HG02938 (cell line): ENCODE measurements around the gene ST6GALNAC3.
"Not testable (repeated sequence)": the region's sequence is repeated elsewhere in the genome, so short reads cannot be mapped to it uniquely, and the experiment has no call there.

Experiments used
- ATAC-seq: cut with Tn5 transposase; IDR thresholded peaks from one replicate; pipeline ENCODE4 v1.9.1; 2021; ENCODE audit warnings: mild to moderate bottlenecking, moderate library complexity; ENCODE audit not compliant: unreplicated experiment

The ST6GALNAC3 gene

GRCh38 chr1:76074321-76075187, at the start of gene ST6GALNAC3:
ST6GALNAC3 (plus strand) TSS chr1:76074746.
- ATAC-seq, result peak; percentile 83

GRCh38 chr1:76027341-76027740, 47.2 kb upstream of the ST6GALNAC3 start:
- no peak for ATAC-seq

DNA sequence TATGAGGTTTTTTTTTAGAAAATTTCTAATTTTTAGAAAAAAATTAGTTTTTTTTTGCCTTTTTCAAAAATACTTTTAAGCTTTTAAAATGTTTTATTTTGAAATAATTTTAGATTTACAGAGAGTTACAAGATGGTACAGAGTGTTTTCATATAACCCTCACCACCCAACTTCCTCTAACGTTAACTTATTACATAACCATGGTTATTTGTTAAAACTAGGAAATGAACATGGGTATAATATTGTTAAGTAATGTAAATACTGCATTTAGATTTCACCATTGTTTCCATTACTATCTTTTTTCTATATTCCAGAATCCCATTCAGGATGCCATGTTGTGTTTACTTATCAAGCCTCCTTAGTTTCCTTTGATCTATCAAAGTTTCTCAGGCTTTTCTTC, 45.2 kb upstream of the ST6GALNAC3 start:
- no peak for ATAC-seq

DNA sequence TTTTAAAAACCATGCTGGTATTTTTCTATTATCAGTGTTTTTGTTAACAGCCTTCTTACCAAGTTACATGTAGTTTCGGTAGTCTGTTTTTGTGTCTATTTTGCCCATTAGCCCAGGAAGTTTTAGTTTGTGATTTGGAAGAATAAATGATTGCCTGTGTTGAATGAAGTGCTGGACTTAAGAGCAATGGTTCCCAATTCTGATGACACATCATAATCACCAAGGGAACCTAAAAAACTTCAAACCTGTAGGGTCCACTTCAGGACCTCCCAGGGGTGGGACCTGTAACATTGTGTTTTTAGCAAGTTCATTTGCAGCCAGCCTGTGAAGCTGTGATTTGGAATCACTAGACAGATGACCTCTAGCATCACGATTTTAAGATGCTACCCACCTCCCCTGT, 43.0 kb upstream of the ST6GALNAC3 start:
- ATAC-seq, result no peak

- no peak for ATAC-seq
These were observed 40.6 kb upstream of the ST6GALNAC3 start for GRCh38 chr1:76033800-76034475.

DNA sequence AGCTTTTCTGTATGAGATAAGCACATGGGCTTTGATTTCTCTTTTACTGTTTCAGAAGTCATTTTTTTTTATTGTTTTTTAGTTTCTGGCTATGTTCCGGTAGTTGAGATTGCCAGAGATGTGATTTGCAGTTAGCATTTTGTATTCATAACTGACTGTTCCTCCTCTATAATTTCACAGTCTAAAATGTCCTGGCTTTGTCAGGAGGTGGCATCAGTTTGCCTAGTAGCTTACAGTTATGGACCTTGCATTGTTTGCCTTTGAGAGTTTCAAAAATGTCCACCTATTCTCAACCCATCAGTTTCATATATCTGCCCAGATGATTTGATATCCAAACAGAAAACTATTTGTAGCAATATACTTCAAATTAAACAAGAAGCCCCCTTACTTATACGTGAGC, 39.5 kb upstream of the ST6GALNAC3 start:
- no peak for ATAC-seq

DNA sequence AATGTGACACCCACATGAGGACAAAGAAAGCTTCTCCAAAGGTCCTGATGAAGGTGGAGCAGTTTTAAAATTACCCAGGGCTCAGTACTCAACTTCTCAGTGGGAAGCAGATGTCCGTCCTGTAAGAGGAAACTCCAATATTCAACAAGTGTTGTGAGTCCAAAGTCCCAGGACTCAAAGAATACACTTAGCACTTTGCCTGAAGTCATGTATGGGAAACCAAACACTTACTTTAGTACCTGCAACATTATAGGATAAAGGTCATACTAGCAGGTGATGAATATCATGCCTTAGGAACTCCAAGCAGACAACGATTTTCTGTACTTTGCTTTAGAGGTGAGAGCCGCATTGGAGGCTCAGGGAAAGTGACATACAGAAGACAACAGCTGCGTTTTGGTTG, 37.2 kb upstream of the ST6GALNAC3 start:
- no peak for ATAC-seq

GRCh38 chr1:76038287-76039004, 36.1 kb upstream of the ST6GALNAC3 start:
- no peak for ATAC-seq

GRCh38 chr1:76046149-76046548, 28.4 kb upstream of the ST6GALNAC3 start:
- no peak for ATAC-seq

DNA sequence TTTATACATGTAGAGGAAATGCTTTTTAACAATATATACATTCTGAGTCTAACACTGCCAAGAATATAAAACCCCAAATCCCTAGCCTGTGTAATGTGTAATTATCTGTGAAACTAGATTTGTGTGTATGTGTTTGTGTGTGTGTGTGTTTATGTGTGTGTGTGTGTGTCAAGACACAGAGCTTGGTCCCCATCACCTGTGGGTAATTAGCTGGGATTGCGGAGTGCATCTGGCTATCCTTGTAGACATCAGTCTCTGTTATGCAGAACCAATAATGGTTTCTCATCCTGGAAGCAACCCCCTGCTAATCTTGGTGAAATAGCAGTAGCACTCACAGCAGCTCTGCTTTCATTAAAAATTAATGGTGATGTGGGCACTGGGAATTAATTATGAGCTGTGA, 26.3 kb upstream of the ST6GALNAC3 start:
- ATAC-seq, result no peak

GRCh38 chr1:76048926-76049325, 25.6 kb upstream of the ST6GALNAC3 start:
- no peak for ATAC-seq

GRCh38 chr1:76049498-76049897, 25.0 kb upstream of the ST6GALNAC3 start:
- ATAC-seq, result no peak

DNA sequence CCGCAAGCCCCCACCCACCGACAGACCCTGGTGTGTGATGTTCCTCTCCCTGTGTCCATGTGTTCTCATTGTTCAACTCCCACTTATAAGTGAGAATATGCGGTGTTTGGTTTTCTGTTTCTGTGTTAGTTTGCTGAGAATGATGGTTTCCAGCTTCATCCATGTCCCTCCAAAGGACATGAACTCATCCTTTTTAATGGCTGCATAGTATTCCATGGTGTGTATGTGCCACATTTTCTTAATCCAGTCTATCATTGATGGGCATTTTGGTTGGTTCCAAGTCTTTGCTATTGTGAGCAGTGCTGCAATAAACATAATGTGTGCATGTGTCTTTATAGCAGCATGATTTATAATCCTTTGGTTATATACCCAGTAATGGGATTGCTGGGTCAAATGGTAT, 24.5 kb upstream of the ST6GALNAC3 start:
- ATAC-seq, result not testable (repeated sequence)

GRCh38 chr1:76053021-76053420, 21.5 kb upstream of the ST6GALNAC3 start:
- ATAC-seq, result no peak

DNA sequence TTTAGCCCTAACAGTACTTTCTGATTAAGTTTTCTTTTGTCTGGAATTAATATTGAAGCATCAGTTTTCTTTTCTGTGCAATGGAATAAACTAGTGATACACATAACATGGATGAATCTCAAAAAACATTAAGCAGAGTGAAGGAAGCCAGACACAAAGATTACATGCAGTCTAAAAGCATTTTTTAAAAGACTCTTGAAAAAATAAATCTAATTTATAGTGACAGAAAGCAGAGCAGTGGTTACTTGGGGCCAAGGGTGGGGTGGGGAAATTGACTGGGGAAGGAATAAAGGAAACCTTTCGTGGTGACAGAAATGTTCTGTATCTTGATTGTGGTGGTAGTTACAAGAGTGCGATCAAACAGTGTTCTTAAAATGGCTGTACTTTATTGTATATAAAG, 20.2 kb upstream of the ST6GALNAC3 start:
- ATAC-seq, result no peak

GRCh38 chr1:76055987-76056386, 18.6 kb upstream of the ST6GALNAC3 start:
- ATAC-seq, result no peak

GRCh38 chr1:76059451-76059850, 15.1 kb upstream of the ST6GALNAC3 start:
- ATAC-seq, result no peak

DNA sequence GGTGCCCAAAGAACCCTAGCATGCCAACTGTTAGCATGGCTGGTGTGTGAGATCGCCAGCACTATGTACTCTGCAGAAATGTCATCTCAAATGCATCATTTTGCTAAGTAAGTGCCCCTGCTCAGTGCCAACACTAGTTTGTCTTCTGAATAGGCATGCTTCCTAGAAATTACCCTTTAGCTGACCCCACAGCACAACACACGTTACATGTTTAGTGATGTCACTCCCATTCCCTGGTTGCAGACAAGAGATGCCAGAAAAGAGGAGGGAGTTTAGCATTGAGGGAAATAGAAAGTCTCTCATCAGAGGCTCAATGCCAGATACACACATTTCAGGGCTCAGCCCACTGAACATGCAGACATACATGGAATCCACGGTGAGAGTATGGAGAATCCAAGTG, 9.3 kb upstream of the ST6GALNAC3 start:
- no peak for ATAC-seq

DNA sequence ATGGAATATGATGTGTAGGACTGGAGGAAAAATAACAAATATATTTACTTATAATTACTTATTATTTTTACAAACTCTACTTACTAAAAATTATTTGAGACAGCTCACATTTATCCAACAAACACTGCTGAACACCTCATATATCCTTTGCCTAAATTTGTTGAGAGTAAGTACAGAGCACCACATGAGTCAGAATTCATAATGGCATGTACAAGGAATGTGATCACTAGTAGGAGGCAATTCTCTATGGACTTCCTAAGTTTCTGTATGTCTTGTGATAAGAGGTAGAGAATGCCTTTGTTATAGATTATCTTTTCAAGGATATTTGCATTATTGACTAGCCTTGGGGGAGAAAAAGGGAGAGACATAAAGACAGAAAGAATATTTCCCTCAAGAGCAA, 8.2 kb upstream of the ST6GALNAC3 start:
- ATAC-seq, result no peak

DNA sequence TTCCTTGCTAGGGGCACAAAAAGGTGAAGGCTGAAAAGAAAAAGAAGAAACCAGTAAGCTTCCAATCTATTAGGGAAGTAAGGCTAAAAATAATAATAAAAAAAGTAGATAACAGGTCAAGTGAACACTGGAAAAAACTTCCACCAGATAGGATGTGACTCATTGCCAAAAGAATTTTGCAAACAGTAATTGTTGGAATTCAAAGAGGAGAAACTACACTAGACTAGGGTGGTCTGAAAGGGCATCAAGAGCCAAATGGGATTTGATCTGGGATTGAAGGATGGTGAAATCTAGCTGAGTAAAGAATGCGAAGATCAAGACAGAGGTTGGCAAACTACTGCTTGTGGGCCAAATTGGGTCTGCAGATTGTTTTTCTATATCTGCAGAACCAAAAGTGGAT, 6.0 kb upstream of the ST6GALNAC3 start:
- ATAC-seq, result no peak

DNA sequence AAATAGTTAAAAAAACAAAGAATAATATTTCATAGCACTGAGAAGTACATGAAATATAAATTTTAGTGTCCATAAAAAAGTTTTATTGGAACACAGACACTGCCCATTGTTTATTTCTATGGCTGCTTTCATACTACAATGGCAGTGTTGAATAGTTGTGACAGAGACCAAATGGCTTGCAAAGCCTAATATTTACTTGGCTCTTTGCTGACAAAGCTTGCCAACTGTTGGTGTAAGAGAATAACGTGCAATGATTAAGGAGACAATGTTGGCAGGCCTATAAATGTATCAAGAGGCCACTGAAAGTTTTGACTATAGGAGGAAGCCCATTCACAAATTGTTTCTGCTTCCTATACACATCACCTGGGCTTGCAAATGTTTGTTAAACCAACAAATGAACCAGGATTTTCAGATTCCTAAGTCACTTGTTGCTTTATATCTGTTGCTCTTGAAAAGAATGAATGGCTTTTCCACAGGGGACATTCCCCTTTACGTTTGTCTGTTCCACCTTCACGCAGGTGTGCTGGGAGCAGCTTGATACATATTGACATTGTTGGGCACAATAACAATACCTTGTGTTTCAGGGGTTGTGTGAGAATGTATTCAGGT, 5.5 kb upstream of the ST6GALNAC3 start:
- ATAC-seq, result no peak
